Keratinocyte (primary cell): Measurements from ENCODE around the gene SLC17A5. TPM values are rescaled to one million over a fixed set of nuclear protein-coding genes. Genes with fewer than 3 reads are reported as not detected.
"Not testable (repeated sequence)": the region's sequence is repeated elsewhere in the genome, so short reads cannot be mapped to it uniquely, and the experiment has no call there.

Experiments used
- DNase-seq: peaks from one replicate; pipeline ENCODE4 v3.0.0-alpha.2; 2011; ENCODE audit warnings: low read depth, missing footprints, low spot score
- FAIRE-seq: peaks from 2 replicates; lab custom pipeline; 2011; peaks lifted over from hg19 to GRCh38; lab: Jason Lieb, UNC
- H2AFZ ChIP-seq: 2 replicates; pipeline ENCODE4 v1.6.0; 2012; ENCODE audit warnings: low read length, control low read depth, inconsistent platforms; ENCODE audit not compliant: control insufficient read depth
- H3K27ac ChIP-seq: 2 replicates; pipeline ENCODE4 v1.5.1; 2011; ENCODE audit warnings: low read length; ENCODE audit not compliant: control insufficient read depth, insufficient read depth
- H3K27me3 ChIP-seq: 3 replicates; pipeline ENCODE4 v1.6.0; 2011; ENCODE audit warnings: low read length; ENCODE audit not compliant: control insufficient read depth, insufficient read depth; ENCODE audit errors: extremely low read depth
- H3K36me3 ChIP-seq, 2 experiments: 2 replicates in 1 of 2; 3 replicates in 1 of 2; pipeline ENCODE4 v1.5.1; 2011; ENCODE audit warnings: low read length in 2 of 2, mild to moderate bottlenecking in 1 of 2; ENCODE audit not compliant: control insufficient read depth in 2 of 2, insufficient read depth in 2 of 2; ENCODE audit errors: extremely low read depth in 1 of 2
- H3K4me1 ChIP-seq: 3 replicates; pipeline ENCODE4 v1.5.1; 2011; ENCODE audit warnings: low read length; ENCODE audit not compliant: control insufficient read depth, insufficient read depth; ENCODE audit errors: extremely low read depth
- H3K4me2 ChIP-seq: 3 replicates; pipeline ENCODE4 v1.6.0; 2011; ENCODE audit warnings: low read depth, low read length; ENCODE audit not compliant: control insufficient read depth, insufficient read depth; ENCODE audit errors: extremely low read depth
- H3K4me3 ChIP-seq, 3 experiments: fragments of 200-600 bp in 1 of 3; sonication (generic) in 1 of 3; 2 replicates in 2 of 3; 3 replicates in 1 of 3; pipeline ENCODE4 v1.5.1; 2011 to 2016; ENCODE audit warnings: low read length in 3 of 3, mild to moderate bottlenecking in 3 of 3, control low read depth in 2 of 3, inconsistent platforms in 1 of 3, low read depth in 1 of 3, mixed read lengths in 1 of 3, mixed run types in 1 of 3, moderate library complexity in 1 of 3; ENCODE audit not compliant: control insufficient read depth in 2 of 3, insufficient read depth in 2 of 3; ENCODE audit errors: extremely low read depth in 1 of 3
- H3K79me2 ChIP-seq: 2 replicates; pipeline ENCODE4 v1.6.0; 2012; ENCODE audit warnings: low read length; ENCODE audit not compliant: control insufficient read depth, insufficient read depth
- H3K9ac ChIP-seq: 3 replicates; pipeline ENCODE4 v1.6.0; 2011; ENCODE audit warnings: low read length; ENCODE audit not compliant: control insufficient read depth, insufficient read depth; ENCODE audit errors: extremely low read depth
- H3K9me1 ChIP-seq: 3 replicates; pipeline ENCODE4 v1.6.0; 2011; ENCODE audit warnings: low read length; ENCODE audit not compliant: control insufficient read depth, insufficient read depth; ENCODE audit errors: extremely low read depth
- H3K9me3 ChIP-seq: 2 replicates; pipeline ENCODE4 v1.5.1; 2012; ENCODE audit warnings: low read depth, low read length; ENCODE audit not compliant: control insufficient read depth
- H4K20me1 ChIP-seq: 3 replicates; pipeline ENCODE4 v1.6.0; 2011; ENCODE audit warnings: low read length; ENCODE audit not compliant: control insufficient read depth, insufficient read depth; ENCODE audit errors: extremely low read depth
- CTCF ChIP-seq, 3 experiments: IDR thresholded peaks in 1 of 3; conservative IDR thresholded peaks in 1 of 3; optimal IDR thresholded peaks in 1 of 3; 2 replicates in 2 of 3; 3 replicates in 1 of 3; pipeline versions ENCODE3 to v1.5.1; 2011; ENCODE audit warnings: low read length in 3 of 3, mild to moderate bottlenecking in 3 of 3, moderate library complexity in 2 of 3, control low read depth in 1 of 3, inconsistent platforms in 1 of 3; ENCODE audit not compliant: insufficient read depth in 2 of 3; ENCODE audit errors: extremely low read depth in 1 of 3
- dilution Hi-C: fragments of 300-500 bp; cut with MboI; formaldehyde crosslinking; loops from one replicate; pipeline ENCODE4 v1.7.0; 2020; ENCODE audit warnings: low sequenced_read_pairs; ENCODE audit not compliant: extremely low pct_ligation_motif_present
- polyA plus RNA-seq, 5 experiments: library from polyadenylated mRNA; depleted of rRNA in 3 of 5; stranded (reverse) in 3 of 5; stranded (forward) in 1 of 5; unstranded in 1 of 5; fragments of >200 nt; gene quantifications; 1 replicate in 1 of 5; 2 replicates in 3 of 5; 3 replicates in 1 of 5; pipeline versions ENCODE4 v1.2.1 to v1.2.3, GENCODE V29; 2011 to 2012; ENCODE audit warnings: missing spikeins in 2 of 5, low read depth in 1 of 5, low replicate concordance in 1 of 5

SLC17A5 gene
- polyA plus RNA-seq, 1 donor (not counting 4 experiments of a cell fraction or from before 2014, with no cell fraction given) = 8.7 TPM

DNA sequence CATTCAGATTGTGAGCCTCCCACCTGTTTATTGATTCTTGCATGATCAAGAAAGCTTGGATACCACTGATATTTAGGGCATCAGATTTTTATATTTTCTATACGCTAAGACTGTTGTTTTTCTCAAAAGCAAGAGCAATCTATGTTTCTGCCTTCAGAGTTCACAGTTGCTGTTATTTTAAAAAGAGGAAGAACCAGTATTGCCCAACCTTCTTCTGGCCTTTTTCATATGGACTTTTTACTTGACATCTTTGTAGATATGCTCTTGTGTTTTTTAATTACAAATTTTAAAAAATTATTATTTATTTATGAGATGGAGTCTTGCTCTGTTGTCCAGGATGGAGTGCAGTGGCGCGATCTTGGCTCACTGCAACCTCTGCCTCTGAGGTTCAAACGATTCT lies 28.9 kb downstream of the SLC17A5 start:
- H3K27ac ChIP-seq = no peak overlapping the region
- H2AFZ ChIP-seq = no peak overlapping the region
- no peaks in the 10 kb centered on the region for H3K9me3 ChIP-seq
- H3K4me3 ChIP-seq = no peak overlapping the region
- H3K9me1 ChIP-seq = no peaks in the 10 kb centered on the region
- TF ChIP-seq CTCF (optimal IDR thresholded peaks at IDR 0.05 in 1 of 3, IDR thresholded peaks at IDR 0.05 in 1 of 3, conservative IDR thresholded peaks at IDR 0.05 in 1 of 3; ENCODE audit: extremely low read depth in 1 of 3, insufficient read depth in 2 of 3, low read length in 3 of 3) = no peak
- H3K36me3 ChIP-seq = peaks cover 0 to 2% of the 10 kb centered on the region in 2 experiments
- dilution Hi-C loops = loop anchor here (25.0 kb wide), 1 partner anchor 113 kb away; the partner anchor contains the start of gene EEF1A1
- no peak overlapping the region for H3K4me2 ChIP-seq
- no peaks in the 10 kb centered on the region for H3K4me1 ChIP-seq
- H4K20me1 ChIP-seq = no peaks in the 10 kb centered on the region
- FAIRE-seq (no peak), DNase-seq (no peak)
- H3K79me2 ChIP-seq = no peaks in the 10 kb centered on the region
- no peaks in the 10 kb centered on the region for H3K27me3 ChIP-seq
- no peak overlapping the region for H3K9ac ChIP-seq

- not testable (repeated sequence) for H4K20me1 ChIP-seq, H3K9ac ChIP-seq, H3K4me2 ChIP-seq, H3K4me3 ChIP-seq, H3K9me3 ChIP-seq, H3K9me1 ChIP-seq, H2AFZ ChIP-seq, FAIRE-seq, DNase-seq, H3K4me1 ChIP-seq, H3K36me3 ChIP-seq, H3K27ac ChIP-seq, H3K79me2 ChIP-seq, H3K27me3 ChIP-seq
- dilution Hi-C loops = loop anchor here (25.0 kb wide), 1 partner anchor 111 kb away; the partner anchor contains the start of gene EEF1A1
Observed at GRCh38 chr6:73623480-73623879, 30.3 kb downstream of the SLC17A5 start.

GRCh38 chr6:73618082-73618481 lies 35.7 kb downstream of the SLC17A5 start:
- dilution Hi-C loops = loop anchor here (25.0 kb wide), 1 partner anchor 106 kb away; the partner anchor contains the start of gene EEF1A1
- H3K9me1 ChIP-seq, H3K4me2 ChIP-seq, FAIRE-seq, H3K4me1 ChIP-seq, H3K79me2 ChIP-seq, H4K20me1 ChIP-seq, H3K4me3 ChIP-seq, H3K27ac ChIP-seq, H3K9me3 ChIP-seq, H3K27me3 ChIP-seq, H2AFZ ChIP-seq, H3K36me3 ChIP-seq, DNase-seq, H3K9ac ChIP-seq: not testable (repeated sequence)
